GM12892 (cell line): Measurements from ENCODE around the gene GFI1B.
A peak's percentile ranks its signal among the peaks of the same experiment; 100 is the strongest.

Source experiments
- POLR2A ChIP-seq: IDR thresholded peaks from 2 replicates; pipeline ENCODE4 v1.6.1; 2011; ENCODE audit warnings: low read depth, low read length, control low read depth
- POLR2AphosphoS5 ChIP-seq: IDR thresholded peaks from 2 replicates; pipeline ENCODE4 v1.6.1; 2011; ENCODE audit warnings: low read depth, low read length, control low read depth
- TAF1 ChIP-seq: IDR thresholded peaks from 2 replicates; pipeline ENCODE4 v1.6.1; 2011; ENCODE audit warnings: low read depth, mild to moderate bottlenecking, control low read depth, low read length, borderline replicate concordance

GRCh38 chr9:132944294-132945185 lies 34.0 kb upstream of the GFI1B start, which contains the start of gene TSC1:
- TF ChIP-seq POLR2A (peak; percentile 74), POLR2AphosphoS5 (peak; percentile 62; the same call in 1 of the 2 replicates), TAF1 (peak; percentile 100)
